Rectal smooth muscle tissue (tissue), 1 donor: Measurements from ENCODE around the gene IER5L.
A peak's percentile ranks its signal among the peaks of the same experiment; 100 is the strongest.

Experiments used
- H3K27ac ChIP-seq: one replicate; pipeline ENCODE4 v1.7.0; 2013; ENCODE audit warnings: low read depth, low read length, inconsistent platforms
- H3K27me3 ChIP-seq: one replicate; pipeline ENCODE4 v1.7.0; 2013; ENCODE audit warnings: low read length; ENCODE audit not compliant: control insufficient read depth, insufficient read depth
- H3K36me3 ChIP-seq: one replicate; pipeline ENCODE4 v1.7.0; 2013; ENCODE audit warnings: low read length; ENCODE audit not compliant: control insufficient read depth, insufficient read depth
- H3K4me1 ChIP-seq: one replicate; pipeline ENCODE4 v1.7.0; 2013; ENCODE audit warnings: low read length; ENCODE audit not compliant: control insufficient read depth, insufficient read depth
- H3K4me3 ChIP-seq: one replicate; pipeline ENCODE4 v1.7.0; 2013; ENCODE audit warnings: low read length
- H3K9ac ChIP-seq: one replicate; pipeline ENCODE4 v1.7.0; 2013; ENCODE audit warnings: low read length

The IER5L gene

DNA sequence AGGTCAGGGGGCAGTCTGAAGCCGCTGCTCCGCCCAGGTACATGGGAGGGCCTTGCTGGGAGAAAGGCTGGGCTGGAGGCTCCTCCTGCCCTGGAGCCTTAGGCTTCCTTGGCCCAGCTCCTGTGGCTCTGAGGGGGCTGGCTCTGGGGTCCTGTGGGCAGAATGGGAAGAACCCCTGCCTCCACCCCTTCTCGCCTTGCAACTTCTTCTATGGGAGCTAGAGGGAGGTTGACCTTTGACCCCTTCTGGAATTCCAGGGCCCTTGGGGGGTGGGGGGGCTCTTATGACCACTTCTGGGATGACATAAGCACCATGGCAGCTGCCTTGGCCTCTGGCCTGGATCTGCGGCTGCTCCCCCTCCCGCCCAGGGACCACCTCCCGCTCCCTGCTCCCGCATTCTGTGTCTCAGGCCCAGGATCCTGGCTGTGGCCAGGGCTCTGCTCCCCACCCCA lies 32.2 kb downstream of the IER5L start:
- Histone ChIP-seq H3K27me3 (no peaks in the 10 kb centered on the region), H3K27ac (peak overlapping the region; percentile 80), H3K4me3 (no peak overlapping the region), H3K9ac (no peak overlapping the region), H3K36me3 (peaks cover 2% of the 10 kb centered on the region), H3K4me1 (peaks cover 54% of the 10 kb centered on the region)

GRCh38 chr9:129145316-129145715 lies 32.7 kb downstream of the IER5L start:
- Histone ChIP-seq H3K36me3 (peaks cover 2% of the 10 kb centered on the region), H3K4me1 (peaks cover 58% of the 10 kb centered on the region), H3K27me3 (no peaks in the 10 kb centered on the region), H3K4me3 (no peak overlapping the region), H3K9ac (no peak overlapping the region), H3K27ac (peak overlapping the region; percentile 80)

- H3K27me3 ChIP-seq, result no peaks in the 10 kb centered on the region
- no peak overlapping the region for H3K4me3 ChIP-seq
- H3K9ac ChIP-seq, result peak overlapping the region; percentile 17
- H3K27ac ChIP-seq, result peak overlapping the region; percentile 100
- H3K4me1 ChIP-seq, result peaks cover 74% of the 10 kb centered on the region
- H3K36me3 ChIP-seq, result peaks cover 2% of the 10 kb centered on the region
Observed at GRCh38 chr9:129143031-129143927, 34.8 kb downstream of the IER5L start.

DNA sequence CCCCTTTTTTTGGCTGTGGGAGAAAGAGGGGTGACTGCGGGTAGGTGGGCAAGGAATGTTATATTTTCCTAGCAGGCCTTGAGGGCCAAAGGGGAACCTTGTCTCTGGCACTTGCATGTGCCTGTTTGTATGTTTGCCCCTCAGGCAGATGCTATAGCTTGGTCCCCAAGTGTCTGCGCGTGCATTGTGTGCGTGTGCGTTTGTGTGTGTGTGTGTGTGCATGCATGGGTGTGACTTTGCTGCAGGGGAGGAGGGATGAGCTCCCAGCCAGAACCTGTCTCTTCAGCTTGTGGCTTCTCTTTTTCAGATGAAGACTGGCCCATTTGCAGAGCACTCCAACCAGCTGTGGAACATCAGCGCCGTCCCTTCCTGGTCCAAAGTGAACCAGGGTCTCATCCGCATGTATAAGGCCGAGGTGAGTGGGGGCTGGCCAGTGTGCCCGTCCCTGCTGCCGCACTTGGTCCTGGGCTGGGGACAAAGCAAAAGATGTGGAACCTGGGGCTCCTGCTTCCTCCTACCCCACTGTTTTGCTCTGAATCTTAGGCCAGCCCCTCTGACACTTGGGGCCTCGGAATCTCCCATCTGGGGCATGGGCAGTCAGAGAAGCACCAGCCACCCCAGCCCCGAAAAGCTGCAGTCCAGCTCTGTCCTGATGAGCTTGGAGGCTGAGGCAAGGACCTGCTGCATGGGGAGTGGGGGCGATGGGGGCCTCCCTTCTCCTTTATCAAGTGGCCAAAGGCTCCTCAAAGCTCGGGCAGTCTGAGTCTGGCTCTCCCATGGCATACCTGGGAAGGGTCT lies 35.7 kb downstream of the IER5L start:
- Histone ChIP-seq H3K36me3 (peaks cover 2% of the 10 kb centered on the region), H3K27ac (peak overlapping the region; percentile 100), H3K27me3 (no peaks in the 10 kb centered on the region), H3K9ac (no peak overlapping the region), H3K4me1 (peaks cover 77% of the 10 kb centered on the region), H3K4me3 (peak overlapping the region; percentile 12)

DNA sequence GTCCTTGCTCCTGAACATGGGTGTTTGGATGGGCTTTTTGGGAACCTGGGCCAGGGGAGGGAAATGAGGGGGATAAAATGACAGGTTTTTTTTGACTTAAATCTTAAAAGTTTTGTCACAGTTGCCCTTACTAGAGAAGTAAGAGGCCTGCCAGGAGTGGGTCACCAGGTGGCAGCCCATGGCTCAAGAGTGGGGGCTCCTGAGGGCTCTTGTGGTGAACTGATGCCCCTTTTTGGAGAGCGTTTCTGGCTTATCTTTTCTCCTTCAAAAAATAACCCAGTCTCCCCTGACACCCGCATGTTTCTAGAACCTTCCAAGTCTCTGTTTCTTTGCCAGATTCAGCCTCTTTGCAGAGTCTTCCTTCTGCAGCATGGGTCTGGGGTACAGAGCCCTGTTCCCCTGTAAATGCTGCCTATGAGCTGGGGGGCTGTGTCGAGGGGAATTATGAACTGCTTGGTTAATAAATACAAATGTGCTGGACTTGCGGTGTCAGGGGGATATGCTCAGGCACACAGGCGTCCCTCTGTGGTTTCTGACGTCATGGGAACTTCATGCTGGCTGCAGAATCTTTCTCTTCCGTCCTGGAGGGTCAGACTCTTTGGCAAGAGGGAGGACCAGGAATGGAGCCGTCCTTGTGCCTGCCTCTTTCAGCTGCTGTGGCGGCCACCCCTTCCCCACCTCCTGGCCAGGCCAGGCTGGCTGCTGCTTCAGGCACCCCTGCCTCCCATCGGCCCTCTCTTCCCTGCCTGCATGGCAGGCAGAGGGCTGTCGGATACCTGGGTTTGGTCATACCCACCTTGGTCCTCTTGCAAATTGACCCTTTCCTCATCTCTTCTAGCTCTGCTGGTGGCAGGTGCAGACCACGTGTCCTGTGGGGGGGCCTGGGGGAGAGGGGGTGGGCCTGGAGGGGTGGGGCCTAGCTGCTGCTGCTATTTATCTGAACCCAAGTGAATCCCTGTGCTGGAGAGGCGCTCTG lies 36.7 kb downstream of the IER5L start:
- peaks cover 68% of the 10 kb centered on the region for H3K4me1 ChIP-seq
- H3K27ac ChIP-seq, result peak overlapping the region; percentile 100
- H3K36me3 ChIP-seq, result peaks cover 8% of the 10 kb centered on the region
- H3K27me3 ChIP-seq, result no peaks in the 10 kb centered on the region
- H3K9ac ChIP-seq, result peak overlapping the region; percentile 52
- H3K4me3 ChIP-seq, result peak overlapping the region; percentile 85

- H3K4me1 ChIP-seq, result peaks cover 60% of the 10 kb centered on the region
- peak overlapping the region; percentile 100 for H3K27ac ChIP-seq
- peaks cover 10% of the 10 kb centered on the region for H3K36me3 ChIP-seq
- H3K9ac ChIP-seq, result peak overlapping the region; percentile 79
- no peaks in the 10 kb centered on the region for H3K27me3 ChIP-seq
- peak overlapping the region; percentile 85 for H3K4me3 ChIP-seq
Observed at GRCh38 chr9:129140397-129141065, 37.5 kb downstream of the IER5L start.

GRCh38 chr9:129139993-129140396 lies 38.1 kb downstream of the IER5L start:
- Histone ChIP-seq H3K4me1 (peaks cover 56% of the 10 kb centered on the region), H3K27me3 (no peaks in the 10 kb centered on the region), H3K9ac (peak overlapping the region; percentile 79), H3K27ac (peak overlapping the region; percentile 100), H3K36me3 (peaks cover 10% of the 10 kb centered on the region), H3K4me3 (peak overlapping the region; percentile 85)

GRCh38 chr9:129139233-129139992 lies 38.6 kb downstream of the IER5L start:
- peak overlapping the region; percentile 85 for H3K4me3 ChIP-seq
- peaks cover 10% of the 10 kb centered on the region for H3K36me3 ChIP-seq
- peak overlapping the region; percentile 42 for H3K9ac ChIP-seq
- H3K27me3 ChIP-seq, result no peaks in the 10 kb centered on the region
- H3K4me1 ChIP-seq, result peaks cover 56% of the 10 kb centered on the region
- peak overlapping the region; percentile 100 for H3K27ac ChIP-seq

DNA sequence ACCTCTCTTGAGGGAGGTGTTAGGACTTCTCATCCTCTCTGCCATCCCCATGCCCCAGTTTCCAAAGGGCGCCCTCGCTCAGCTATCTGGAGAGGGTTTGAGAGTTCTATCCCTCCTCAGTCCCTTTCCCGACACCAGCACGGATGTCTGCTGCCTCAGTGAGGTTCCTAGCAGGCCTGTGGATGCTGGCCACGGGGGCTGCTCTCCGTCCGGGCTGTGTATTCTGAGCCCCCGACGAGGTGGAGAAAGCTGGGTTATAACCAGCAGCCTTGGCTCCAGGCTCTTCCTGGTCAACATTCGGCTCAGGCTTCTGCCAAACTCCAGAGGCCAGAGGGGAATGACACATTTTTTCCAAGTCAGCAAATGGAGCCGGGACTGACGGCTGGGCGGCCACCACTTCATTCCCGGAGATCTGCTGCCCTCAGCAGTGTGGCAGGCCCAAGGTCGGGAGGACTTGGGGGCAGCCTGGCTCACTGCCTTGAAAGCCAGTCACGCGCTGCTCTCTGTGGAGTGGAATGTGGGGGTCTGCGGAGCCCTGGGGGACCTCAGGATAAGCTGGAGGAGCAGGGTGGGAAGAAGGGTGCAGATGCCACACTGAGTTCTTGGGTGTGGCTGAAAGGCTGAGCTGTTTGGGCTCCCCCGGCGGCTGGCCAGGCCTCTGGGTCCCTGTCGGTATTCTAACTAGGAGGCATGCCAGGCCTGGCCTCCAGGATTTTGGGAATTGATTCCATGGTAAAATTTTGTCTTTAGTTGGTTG lies 39.4 kb downstream of the IER5L start:
- no peaks in the 10 kb centered on the region for H3K27me3 ChIP-seq
- peak overlapping the region; percentile 100 for H3K27ac ChIP-seq
- peaks cover 50% of the 10 kb centered on the region for H3K4me1 ChIP-seq
- H3K36me3 ChIP-seq, result peaks cover 10% of the 10 kb centered on the region
- no peak overlapping the region for H3K9ac ChIP-seq
- H3K4me3 ChIP-seq, result peak overlapping the region; percentile 17

GRCh38 chr9:129138144-129138462 lies 40.0 kb downstream of the IER5L start:
- peak overlapping the region; percentile 100 for H3K27ac ChIP-seq
- no peak overlapping the region for H3K9ac ChIP-seq
- no peaks in the 10 kb centered on the region for H3K27me3 ChIP-seq
- H3K4me3 ChIP-seq, result no peak overlapping the region
- peaks cover 44% of the 10 kb centered on the region for H3K4me1 ChIP-seq
- peaks cover 8% of the 10 kb centered on the region for H3K36me3 ChIP-seq
